ENCODE measurements around the gene MAP2K3. TPM values are rescaled to one million over a fixed set of nuclear protein-coding genes. Genes with fewer than 3 reads are reported as not detected.

The MAP2K3 gene
- total and polyA plus RNA-seq, 2 of the 4 experiments (the other 2 are of a cell fraction), result 23.5 to 82.2 TPM

- H3K79me1 ChIP-seq (ENCODE audit: low read depth in 1 of 2, low read length in 2 of 2), result no peaks in the 10 kb centered on the region
- no peak overlapping the region for H4K91ac ChIP-seq (ENCODE audit: insufficient read depth, low read depth, low read length)
- no peak overlapping the region for H3K4me2 ChIP-seq (ENCODE audit: low read depth, low read length)
- in situ Hi-C loops (cut with MboI; ENCODE audit: low sequenced_read_pairs) (no loop called here), intact Hi-C loops (cut with micrococcal nuclease) (no loop called here), dilution Hi-C loops (cut with HindIII; ENCODE audit: low sequenced_read_pairs, unreplicated experiment) (no loop called here)
- no TSS peak for BruUV-seq (replicated peaks)
- no peak overlapping the region for H2AK5ac ChIP-seq (ENCODE audit: low read depth, low read length)
- peaks cover 4% of the 10 kb centered on the region for H4K20me1 ChIP-seq (ENCODE audit: insufficient read depth, low read length)
- ChIA-PET POLR2A (ENCODE audit: unreplicated experiment) (no interaction called here), CTCF (no interaction called here)
- H2BK20ac ChIP-seq (ENCODE audit: low read depth, low read length), result no peak overlapping the region
- 85% methylated on average over 10 of the region's 26 CpGs; no CpG with 5 or more reads in 1 of the 2 experiments for WGBS, 2 experiments (ENCODE audit: extremely low coverage in 2 of 2, insufficient read length in 1 of 2)
- H3K9ac ChIP-seq (ENCODE audit: low read depth, low read length), result no peak overlapping the region
- no peaks in the 10 kb centered on the region for H3K9me1 ChIP-seq (ENCODE audit: insufficient read depth, low read length)
- H2BK120ac ChIP-seq (ENCODE audit: low read depth, low read length), result no peak overlapping the region
- no peak overlapping the region for H2AK9ac ChIP-seq (replicated peaks; ENCODE audit: low read depth, low read length, poor library complexity)
- DNase-seq (no peak), ATAC-seq (ENCODE audit: low read depth) (no peak)
- no peak overlapping the region for H4K5ac ChIP-seq (ENCODE audit: low read depth, low read length)
- H3K4me1 ChIP-seq (ENCODE audit: control insufficient read depth, insufficient read depth, low read length), result 0 out of 2 replicates have a peak, but pooled peaks cover 1% of the 10 kb centered on the region
- no peak overlapping the region for H4K8ac ChIP-seq (ENCODE audit: low read depth in 2 of 2, low read length in 2 of 2)
- no peaks in the 10 kb centered on the region for H3K27me3 ChIP-seq (ENCODE audit: control insufficient read depth, insufficient read depth, low read length)
- H2BK5ac ChIP-seq (ENCODE audit: low read depth, low read length, poor library complexity, severe bottlenecking), result no peak overlapping the region
- no peaks in the 10 kb centered on the region for H3K9me3 ChIP-seq (ENCODE audit: control insufficient read depth, insufficient read depth, low read length)
- H3K27ac ChIP-seq (ENCODE audit: insufficient read depth, low read length), result no peak overlapping the region
- no peak overlapping the region for H3K14ac ChIP-seq (replicated peaks; ENCODE audit: low read depth, low read length)
- H3K4ac ChIP-seq (ENCODE audit: low read depth, low read length), result no peak overlapping the region
- H2AFZ ChIP-seq (replicated peaks; ENCODE audit: low read length, poor library complexity), result no peak overlapping the region
- H2BK15ac ChIP-seq (ENCODE audit: low read depth, low read length), result no peak overlapping the region
- H3K18ac ChIP-seq (ENCODE audit: low read depth, low read length), result no peak overlapping the region
- no peak overlapping the region for H3K56ac ChIP-seq (ENCODE audit: extremely low read depth, insufficient read depth, low read length)
- H3K23ac ChIP-seq (ENCODE audit: low read depth, low read length), result no peak overlapping the region
- TF ChIP-seq MAZ (IDR thresholded peaks at IDR 0.05; ENCODE audit: borderline replicate concordance, low read depth, low read length) (no peak), MXI1 (IDR thresholded peaks at IDR 0.05; ENCODE audit: borderline replicate concordance, low read depth, low read length) (no peak), POLR2A (IDR thresholded peaks at IDR 0.05; ENCODE audit: low read depth, low read length) (no peak), NFE2L2 (IDR thresholded peaks at IDR 0.05; ENCODE audit: low read depth, low read length) (no peak), RCOR1 (IDR thresholded peaks at IDR 0.05; ENCODE audit: insufficient replicate concordance, low read length) (no peak), MAFK (IDR thresholded peaks at IDR 0.05; ENCODE audit: low read depth, low read length) (no peak)
- H3K4me3 ChIP-seq (ENCODE audit: insufficient read depth, low read depth, low read length), result no peak overlapping the region
- peaks cover 7% of the 10 kb centered on the region; the same call in 1 of the 2 replicates for H3K36me3 ChIP-seq (ENCODE audit: control insufficient read depth, insufficient read depth, low read length)
These were observed 41.6 kb upstream of the MAP2K3 start for GRCh38 chr17:21242780-21243515.
